ENCODE results near the gene SLC6A2.
"Not testable (repeated sequence)": the region's sequence is repeated elsewhere in the genome, so short reads cannot be mapped to it uniquely, and the experiment has no call there.

SLC6A2 gene
- long read RNA-seq, result 0 reads

GRCh38 chr16:55655897-55656681, at the start of gene SLC6A2:
TSS of gene SLC6A2 (plus strand) at chr16:55655988. CDS start at chr16:55656695, 707 bp downstream.
- TF ChIP-seq GABPA (IDR thresholded peaks at IDR 0.05; ENCODE audit: low read depth), result no peak
- TF ChIP-seq CTCF (IDR thresholded peaks at IDR 0.05; ENCODE audit: insufficient read depth, low read length), result no peak
- no peak for TF ChIP-seq SPI1 (IDR thresholded peaks at IDR 0.05; ENCODE audit: borderline replicate concordance, low read depth)
- no peak for TF ChIP-seq POLR2AphosphoS5 (IDR thresholded peaks at IDR 0.05; ENCODE audit: low read depth)
- no peak for TF ChIP-seq REST (IDR thresholded peaks at IDR 0.05; ENCODE audit: insufficient replicate concordance, low read depth)
- H3K27me3 ChIP-seq (ENCODE audit: insufficient read depth, poor library complexity, severe bottlenecking), result peaks cover 32% of the 10 kb centered on the region

GRCh38 chr16:55613613-55614335, 42.0 kb upstream of the SLC6A2 start:
- TF ChIP-seq SPI1 (IDR thresholded peaks at IDR 0.05; ENCODE audit: borderline replicate concordance, low read depth) (no peak), POLR2AphosphoS5 (IDR thresholded peaks at IDR 0.05; ENCODE audit: low read depth) (no peak)

More at GRCh38 chr16:55655897-55656681, at the start of gene SLC6A2:
- Histone ChIP-seq H3K4me3 (replicated peaks; ENCODE audit: insufficient read depth, low read length) (no peak within 1 kb of the TSS), H3K27ac (replicated peaks) (no peak within 1 kb of the TSS)
- DNase-seq (ENCODE audit: low read depth in 1 of 2, low spot score in 1 of 2), result no peak

GRCh38 chr16:55615071-55615470, 40.7 kb upstream of the SLC6A2 start:
- Histone ChIP-seq H3K27ac (replicated peaks) (no peak overlapping the region), H3K4me3 (replicated peaks; ENCODE audit: insufficient read depth, low read length) (no peak overlapping the region), H3K27me3 (ENCODE audit: insufficient read depth, poor library complexity, severe bottlenecking) (no peaks in the 10 kb centered on the region)
- DNase-seq (ENCODE audit: low read depth in 1 of 2, low spot score in 1 of 2), result no peak
- TF ChIP-seq GABPA (IDR thresholded peaks at IDR 0.05; ENCODE audit: low read depth), result no peak
- TF ChIP-seq SPI1 (IDR thresholded peaks at IDR 0.05; ENCODE audit: borderline replicate concordance, low read depth), result no peak
- no peak for TF ChIP-seq REST (IDR thresholded peaks at IDR 0.05; ENCODE audit: insufficient replicate concordance, low read depth)
- TF ChIP-seq CTCF (IDR thresholded peaks at IDR 0.05; ENCODE audit: insufficient read depth, low read length), result no peak
- TF ChIP-seq POLR2AphosphoS5 (IDR thresholded peaks at IDR 0.05; ENCODE audit: low read depth), result no peak

More at GRCh38 chr16:55613613-55614335, 42.0 kb upstream of the SLC6A2 start:
- Histone ChIP-seq H3K27ac (replicated peaks) (no peak overlapping the region), H3K4me3 (replicated peaks; ENCODE audit: insufficient read depth, low read length) (no peak overlapping the region), H3K27me3 (ENCODE audit: insufficient read depth, poor library complexity, severe bottlenecking) (peaks cover 2% of the 10 kb centered on the region)
- no peak for DNase-seq (ENCODE audit: low read depth in 1 of 2, low spot score in 1 of 2)

GRCh38 chr16:55615670-55616069, 40.1 kb upstream of the SLC6A2 start:
- H3K27me3 ChIP-seq (ENCODE audit: insufficient read depth, poor library complexity, severe bottlenecking); H3K27ac ChIP-seq (replicated peaks); H3K4me3 ChIP-seq (replicated peaks; ENCODE audit: insufficient read depth, low read length); DNase-seq (ENCODE audit: low read depth in 1 of 2, low spot score in 1 of 2): not testable (repeated sequence)
